HepG2 (cell line): ENCODE data around the gene SEMA4F.
"Not testable (repeated sequence)": the region's sequence is repeated elsewhere in the genome, so short reads cannot be mapped to it uniquely, and the experiment has no call there.

Experiments
- ATF3 ChIP-seq: sonication (generic); formaldehyde crosslinking; IDR thresholded peaks from 2 replicates; pipeline ENCODE4 v1.4.0; 2020; ENCODE audit warnings: missing genetic modification reagents
- CTCF ChIP-seq: sonication (generic); formaldehyde crosslinking; IDR thresholded peaks from 2 replicates; pipeline ENCODE4 v1.5.0; 2020; ENCODE audit warnings: mild to moderate bottlenecking, missing genetic modification reagents, moderate library complexity
- E2F1 ChIP-seq: sonication (generic); formaldehyde crosslinking; IDR thresholded peaks from 2 replicates; pipeline ENCODE4 v1.5.0; 2020; ENCODE audit warnings: missing genetic modification reagents
- FOXK1 ChIP-seq: sonication (generic); formaldehyde crosslinking; IDR thresholded peaks from 2 replicates; pipeline ENCODE4 v1.4.0; 2020; ENCODE audit warnings: low read depth, missing genetic modification reagents, borderline replicate concordance
- GABPB1 ChIP-seq: IDR thresholded peaks from 2 replicates; pipeline ENCODE4 v1.6.1; 2016; ENCODE audit warnings: mild to moderate bottlenecking, missing genetic modification reagents, moderate library complexity, missing compliant biosample characterization
- JUND ChIP-seq: sonication (generic); formaldehyde crosslinking; IDR thresholded peaks from 2 replicates; pipeline ENCODE4 v1.8.0; 2022; ENCODE audit warnings: mild to moderate bottlenecking, missing genetic modification reagents
- TFDP2 ChIP-seq: sonication (generic); formaldehyde crosslinking; IDR thresholded peaks from 2 replicates; pipeline ENCODE4 v1.4.0; 2020; ENCODE audit warnings: missing genetic modification reagents
- USF2 ChIP-seq, 2 experiments: sonication (generic) in 1 of 2; formaldehyde crosslinking in 1 of 2; IDR thresholded peaks; 2 replicates each; pipeline versions ENCODE4 v1.5.1 to v1.6.1; 2011 to 2020; ENCODE audit warnings: borderline replicate concordance in 1 of 2, low read depth in 1 of 2, low read length in 1 of 2, mild to moderate bottlenecking in 1 of 2, missing genetic modification reagents in 1 of 2, moderate library complexity in 1 of 2
- ZBTB44 ChIP-seq: sonication (generic); formaldehyde crosslinking; IDR thresholded peaks from 2 replicates; pipeline ENCODE4 v1.4.0; 2020; ENCODE audit warnings: missing genetic modification reagents
- ZKSCAN1 ChIP-seq: fragments of 150-350 bp; IDR thresholded peaks from 2 replicates; pipeline ENCODE4 v1.6.1; 2014; ENCODE audit warnings: low read length
- ZKSCAN5 ChIP-seq: sonication (generic); formaldehyde crosslinking; IDR thresholded peaks from 2 replicates; pipeline ENCODE4 v1.5.1; 2020; ENCODE audit warnings: mild to moderate bottlenecking, missing genetic modification reagents
- ZNF513 ChIP-seq: sonication (generic); formaldehyde crosslinking; conservative IDR thresholded peaks from 2 replicates; pipeline ENCODE4 v1.5.0; 2020; ENCODE audit warnings: missing genetic modification reagents
- ZNF558 ChIP-seq: sonication (generic); formaldehyde crosslinking; IDR thresholded peaks from 2 replicates; pipeline ENCODE4 v1.9.0; 2022; ENCODE audit warnings: mild to moderate bottlenecking, missing genetic modification reagents, borderline replicate concordance

GRCh38 chr2:74630454-74630853 lies 23.6 kb upstream of the SEMA4F start:
- TF ChIP-seq E2F1 (CRISPR knock-in tag); JUND (CRISPR knock-in tag); ATF3; GABPB1 (CRISPR knock-in tag); USF2 (IDR thresholded peaks at IDR 0.05; ENCODE audit: low read depth, low read length); USF2 (CRISPR knock-in tag; IDR thresholded peaks at IDR 0.05; ENCODE audit: borderline replicate concordance); ZBTB44 (CRISPR knock-in tag); ZKSCAN1; ZNF513 (CRISPR knock-in tag); FOXK1 (CRISPR knock-in tag); ZNF558; ZKSCAN5 (CRISPR knock-in tag); CTCF (CRISPR knock-in tag); TFDP2: not testable (repeated sequence)
